NCI-H2196 treated with DMSO at 0.1 percent for 48 hours (cell line): Measurements from ENCODE around the gene RABEP2.
"Not testable (repeated sequence)": the region's sequence is repeated elsewhere in the genome, so short reads cannot be mapped to it uniquely, and the experiment has no call there.

Experiments
- DNase-seq: peaks from one replicate; lab custom pipeline; 2025; ENCODE audit not compliant: unreplicated experiment; lab: John Stamatoyannopoulos, UW

Gene RABEP2

GRCh38 chr16:28904363-28904762 is 20.7 kb downstream of the RABEP2 start:
- DNase-seq, result no peak

- DNase-seq, result no peak
Measured at GRCh38 chr16:28903344-28904042, 21.5 kb downstream of the RABEP2 start.

GRCh38 chr16:28902909-28903308 is 22.1 kb downstream of the RABEP2 start:
- no peak for DNase-seq

GRCh38 chr16:28901862-28902261 is 23.2 kb downstream of the RABEP2 start:
- DNase-seq, result no peak

GRCh38 chr16:28900601-28901000 is 24.4 kb downstream of the RABEP2 start:
- DNase-seq, result no peak

GRCh38 chr16:28899882-28900590 is 25.0 kb downstream of the RABEP2 start:
- no peak for DNase-seq

GRCh38 chr16:28898942-28899341 is 26.1 kb downstream of the RABEP2 start:
- DNase-seq, result no peak

- DNase-seq, result no peak
Measured at GRCh38 chr16:28898266-28898665, 26.8 kb downstream of the RABEP2 start.

- DNase-seq, result no peak
Measured at GRCh38 chr16:28897826-28898225, 27.2 kb downstream of the RABEP2 start.

GRCh38 chr16:28895609-28896008 is 29.4 kb downstream of the RABEP2 start:
- no peak for DNase-seq

GRCh38 chr16:28893291-28893690 is 31.7 kb downstream of the RABEP2 start:
- DNase-seq, result no peak

- no peak for DNase-seq
Measured at GRCh38 chr16:28891964-28892890, 32.8 kb downstream of the RABEP2 start.

GRCh38 chr16:28890355-28890754 is 34.7 kb downstream of the RABEP2 start:
- not testable (repeated sequence) for DNase-seq

- no peak for DNase-seq
Measured at GRCh38 chr16:28886945-28887344, 38.1 kb downstream of the RABEP2 start.

GRCh38 chr16:28884045-28884444 is 41.0 kb downstream of the RABEP2 start:
- no peak for DNase-seq

- no peak for DNase-seq
Measured at GRCh38 chr16:28883221-28883996, 41.6 kb downstream of the RABEP2 start.

- no peak for DNase-seq
Measured at GRCh38 chr16:28882551-28883160, 42.4 kb downstream of the RABEP2 start.

GRCh38 chr16:28881565-28881964 is 43.5 kb downstream of the RABEP2 start:
- not testable (repeated sequence) for DNase-seq

GRCh38 chr16:28880955-28881354 is 44.1 kb downstream of the RABEP2 start:
- DNase-seq, result no peak

GRCh38 chr16:28880589-28880915 is 44.5 kb downstream of the RABEP2 start:
- no peak for DNase-seq
